A673 (cell line): Measurements from ENCODE around the gene RPTOR.

Source experiments
- CTCF ChIP-seq: fragments of 300-800, 200-600 bp; sonication (generic); conservative IDR thresholded peaks from 2 replicates; pipeline ENCODE4 v1.5.1; 2017; ENCODE audit warnings: low read depth, mild to moderate bottlenecking, antibody characterized with exemption, low read length, moderate library complexity, mixed read lengths
- EZH2 ChIP-seq: fragments of 200-600 bp; sonication (generic); IDR thresholded peaks from 2 replicates; pipeline ENCODE4 v1.6.1; 2017; ENCODE audit warnings: borderline replicate concordance, low read depth, mild to moderate bottlenecking, mixed read lengths, antibody characterized with exemption, low read length; ENCODE audit not compliant: poor library complexity, severe bottlenecking

- TF ChIP-seq CTCF (no peak), EZH2 (no peak)
Measured at GRCh38 chr17:80738987-80739730, 194.5 kb downstream of the RPTOR start.
